Suprapubic skin (tissue), 4 donors: ENCODE results near the gene OPHN1.

ENCODE experiments used
- CTCF ChIP-seq, 2 donors: fragments of 200-600 bp in 1 of 2; fragments of 450-650 bp in 1 of 2; sonication (generic) in 1 of 2; IDR thresholded peaks; one replicate each; pipeline ENCODE4 v1.5.1; 2016 to 2019; ENCODE audit warnings: antibody characterized with exemption in 2 of 2, mild to moderate bottlenecking in 1 of 2, moderate library complexity in 1 of 2
- EP300 ChIP-seq: sonication (generic); formaldehyde crosslinking; IDR thresholded peaks from one replicate; pipeline ENCODE4 v1.6.1; 2017; ENCODE audit warnings: antibody characterized with exemption
- POLR2A ChIP-seq, 2 donors: fragments of 450-650 bp; IDR thresholded peaks; one replicate each; pipeline ENCODE4 v1.6.1; 2017; ENCODE audit warnings: antibody characterized with exemption in 2 of 2, mild to moderate bottlenecking in 2 of 2, moderate library complexity in 2 of 2
- POLR2AphosphoS5 ChIP-seq, 3 donors: sonication (generic); formaldehyde crosslinking; IDR thresholded peaks; one replicate each; pipeline ENCODE4 v1.6.1; 2017; ENCODE audit warnings: antibody characterized with exemption in 3 of 3

- TF ChIP-seq CTCF (IDR thresholded peaks at IDR 0.05) (no peak), POLR2AphosphoS5 (IDR thresholded peaks at IDR 0.05) (no peak), POLR2A (IDR thresholded peaks at IDR 0.05) (no peak), EP300 (no peak)
Measured at GRCh38 chrX:68060506-68061205, 372.6 kb downstream of the OPHN1 start.
